ENCODE data around the gene GFM1.
A peak's percentile ranks its signal among the peaks of the same experiment; 100 is the strongest.

Gene GFM1

GRCh38 chr3:158644345-158644908, at the start of gene GFM1:
GFM1 (plus strand) TSS chr3:158644527; CDS start chr3:158644635, 108 bp downstream.
- peak; percentile 94 for DNase-seq (ENCODE audit: low read depth)

GRCh38 chr3:158600787-158601186, 43.5 kb upstream of the GFM1 start:
- no peak for DNase-seq (ENCODE audit: low read depth)

DNA sequence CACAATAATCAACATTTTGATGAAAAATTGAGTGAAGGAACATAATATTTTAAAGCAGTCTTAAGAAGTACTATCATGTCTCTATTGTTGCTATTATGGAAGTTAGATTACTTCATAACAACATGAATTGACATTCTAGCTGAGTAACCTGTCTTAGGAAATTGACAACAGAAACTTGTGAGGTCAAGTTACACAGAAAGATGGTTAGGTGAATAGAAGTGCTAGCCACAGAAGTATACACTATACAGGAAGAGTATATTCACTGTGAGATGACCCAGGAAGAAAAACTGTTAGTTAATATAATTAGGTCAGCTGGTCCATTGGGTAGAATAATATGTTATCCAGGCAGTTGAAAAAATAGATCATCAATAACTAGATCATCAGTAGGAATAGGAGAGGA, 42.1 kb upstream of the GFM1 start:
- DNase-seq (ENCODE audit: low read depth): no peak

DNA sequence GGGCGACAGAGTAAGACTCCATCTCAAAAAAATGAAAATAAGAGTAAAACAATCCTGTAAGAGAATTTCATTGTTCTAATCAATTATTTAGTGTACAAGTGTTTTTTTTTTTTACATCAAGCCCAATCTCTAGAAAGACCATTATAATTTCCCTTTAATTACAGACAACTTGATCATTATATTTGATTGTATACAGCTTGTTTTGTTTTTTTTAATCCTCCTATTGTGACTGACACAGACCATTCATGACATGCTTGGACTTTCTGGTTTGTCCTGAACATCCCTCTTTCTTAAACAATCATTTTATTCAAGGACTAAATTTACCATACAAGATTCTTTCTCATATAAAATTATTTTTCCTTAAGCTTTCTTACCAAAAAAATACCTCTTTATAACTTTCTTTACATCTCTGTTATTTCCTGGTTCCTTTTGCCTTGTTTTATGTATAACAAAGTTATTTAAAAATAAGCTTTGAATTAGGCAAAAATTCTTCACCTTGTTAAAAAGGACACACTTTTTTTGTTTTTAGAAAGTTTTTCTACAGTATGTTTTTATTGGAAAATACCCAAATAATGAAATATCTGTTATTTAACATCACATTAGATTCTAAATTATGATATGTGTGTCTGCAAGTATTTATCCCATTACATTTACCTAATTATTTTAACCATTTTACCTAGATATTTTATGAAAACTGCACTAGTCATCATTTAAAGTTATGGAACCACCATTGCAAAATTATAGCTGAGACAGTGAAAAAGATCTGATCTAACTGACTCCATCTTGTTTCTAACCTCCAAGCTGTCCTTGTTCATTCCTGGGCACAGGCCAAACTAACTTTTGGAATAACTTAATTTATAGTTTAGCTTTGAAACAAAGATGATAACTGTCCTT, 26.1 kb upstream of the GFM1 start:
- DNase-seq (ENCODE audit: low read depth): no peak

- no peak for DNase-seq (ENCODE audit: low read depth)
Observed at GRCh38 chr3:158625881-158626280, 18.4 kb upstream of the GFM1 start.

DNA sequence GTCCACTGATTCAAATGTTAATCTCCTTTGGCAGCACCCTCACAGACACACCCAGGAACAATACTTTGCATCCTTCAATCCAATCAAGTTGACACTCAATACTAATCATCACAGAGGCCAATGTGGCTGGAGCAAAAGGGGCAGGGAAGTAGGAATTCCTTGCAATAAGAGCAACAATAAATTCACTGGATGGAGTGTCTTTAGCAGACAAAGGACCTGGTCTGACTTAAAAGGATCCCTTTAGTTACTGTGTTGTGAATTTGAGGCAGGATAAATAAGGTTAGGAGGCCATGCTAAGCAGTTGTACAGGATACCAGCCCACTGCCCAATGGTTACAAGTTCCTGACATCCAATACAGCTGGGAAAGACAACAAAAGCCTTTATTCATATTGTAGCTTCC, 12.3 kb upstream of the GFM1 start:
- no peak for DNase-seq (ENCODE audit: low read depth)

GRCh38 chr3:158640646-158641045, 3.7 kb upstream of the GFM1 start:
- no peak for DNase-seq (ENCODE audit: low read depth)

- DNase-seq (ENCODE audit: low read depth): no peak
Observed at GRCh38 chr3:158642005-158642404, 2.3 kb upstream of the GFM1 start.

- no peak for DNase-seq (ENCODE audit: low read depth)
Observed at GRCh38 chr3:158642474-158643210, 1.7 kb upstream of the GFM1 start.

GRCh38 chr3:158649791-158650190, 5.5 kb downstream of the GFM1 start:
- DNase-seq (ENCODE audit: low read depth): no peak

- no peak for DNase-seq (ENCODE audit: low read depth)
Observed at GRCh38 chr3:158651192-158651591, 6.9 kb downstream of the GFM1 start.

DNA sequence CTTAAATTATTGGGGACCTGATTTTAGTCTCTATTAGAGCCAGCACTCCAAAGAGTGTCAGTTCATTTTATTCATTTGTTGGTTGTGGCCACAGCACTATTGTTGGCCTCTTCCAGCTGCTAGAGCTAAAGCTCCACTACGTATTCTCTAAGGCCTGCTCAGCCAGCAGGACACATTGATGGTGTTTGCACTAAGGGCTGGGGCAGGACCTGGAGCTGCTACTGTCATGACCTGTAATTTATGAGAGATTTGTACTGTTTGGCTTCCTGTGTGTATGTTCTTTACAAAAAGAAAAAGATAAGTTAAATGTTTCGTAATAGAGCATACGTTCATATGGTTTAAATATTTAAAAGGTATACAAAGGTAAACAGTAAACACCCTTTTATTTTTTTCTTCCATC, 8.1 kb downstream of the GFM1 start:
- DNase-seq (ENCODE audit: low read depth): peak; percentile 53

GRCh38 chr3:158658889-158659288, 14.6 kb downstream of the GFM1 start:
- DNase-seq (ENCODE audit: low read depth): no peak

- DNase-seq (ENCODE audit: low read depth): peak; percentile 69
Observed at GRCh38 chr3:158659454-158660237, 15.3 kb downstream of the GFM1 start.

GRCh38 chr3:158660711-158661110, 16.4 kb downstream of the GFM1 start:
- no peak for DNase-seq (ENCODE audit: low read depth)

DNA sequence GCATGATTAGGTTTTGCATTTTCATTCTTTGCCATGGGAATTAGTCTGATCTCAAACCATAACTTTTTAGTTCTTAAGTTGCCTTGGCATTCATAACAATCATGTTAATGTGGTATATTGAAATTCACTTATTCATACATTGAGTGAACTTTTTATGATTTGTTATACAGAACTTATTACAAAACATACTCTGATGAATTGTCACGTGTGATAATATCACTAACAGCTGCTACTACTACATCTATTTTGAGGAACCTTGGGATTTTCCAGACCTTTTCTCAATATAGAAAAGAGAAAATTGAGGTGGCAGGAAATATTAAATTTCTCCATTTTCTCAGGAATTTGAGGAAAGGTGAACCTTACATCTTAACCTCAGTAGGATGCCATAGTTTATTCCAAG, 18.9 kb downstream of the GFM1 start:
- no peak for DNase-seq (ENCODE audit: low read depth)

DNA sequence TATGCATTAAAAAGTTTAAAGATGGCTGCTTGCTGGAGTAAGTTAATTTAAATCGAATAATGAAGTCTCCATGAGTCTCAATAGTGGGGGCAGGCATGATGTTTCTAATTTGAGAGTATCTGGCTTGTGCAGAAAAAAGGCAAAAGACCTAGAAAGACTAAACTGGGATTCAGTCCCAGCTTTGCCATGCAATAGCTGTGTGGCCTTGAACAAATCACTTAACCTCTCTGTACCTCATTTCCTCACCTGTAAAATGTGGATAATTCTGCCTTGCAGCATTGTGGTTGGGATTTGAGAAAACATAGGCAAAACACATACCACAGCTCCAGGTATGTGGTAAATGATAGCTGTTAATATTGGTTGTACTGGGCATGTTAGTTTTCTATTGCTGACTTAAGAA, 19.5 kb downstream of the GFM1 start:
- no peak for DNase-seq (ENCODE audit: low read depth)

- no peak for DNase-seq (ENCODE audit: low read depth)
Observed at GRCh38 chr3:158666416-158666815, 22.1 kb downstream of the GFM1 start.

GRCh38 chr3:158668506-158668905, 24.2 kb downstream of the GFM1 start:
- peak; percentile 65 for DNase-seq (ENCODE audit: low read depth)

DNA sequence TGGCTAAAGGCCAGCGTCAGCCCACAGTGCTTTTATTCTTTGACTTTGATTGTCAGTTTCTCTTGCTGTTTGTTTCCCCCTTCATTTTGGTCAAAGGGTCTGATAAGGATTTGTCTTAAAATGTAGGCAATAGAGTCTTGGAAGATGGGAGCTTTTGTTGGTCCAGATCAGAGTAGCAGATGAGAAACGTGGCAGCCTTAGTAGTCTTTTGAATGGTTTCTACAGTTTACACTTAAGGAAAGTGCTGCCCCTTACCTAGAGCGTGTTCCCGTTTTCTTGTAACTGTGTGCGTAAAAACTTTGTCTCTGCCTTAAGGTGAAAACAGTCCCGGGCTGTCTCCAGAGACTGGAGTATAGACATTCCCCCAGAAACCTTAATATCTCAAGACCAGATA, 27.5 kb downstream of the GFM1 start:
- peak; percentile 10 for DNase-seq (ENCODE audit: low read depth)

DNA sequence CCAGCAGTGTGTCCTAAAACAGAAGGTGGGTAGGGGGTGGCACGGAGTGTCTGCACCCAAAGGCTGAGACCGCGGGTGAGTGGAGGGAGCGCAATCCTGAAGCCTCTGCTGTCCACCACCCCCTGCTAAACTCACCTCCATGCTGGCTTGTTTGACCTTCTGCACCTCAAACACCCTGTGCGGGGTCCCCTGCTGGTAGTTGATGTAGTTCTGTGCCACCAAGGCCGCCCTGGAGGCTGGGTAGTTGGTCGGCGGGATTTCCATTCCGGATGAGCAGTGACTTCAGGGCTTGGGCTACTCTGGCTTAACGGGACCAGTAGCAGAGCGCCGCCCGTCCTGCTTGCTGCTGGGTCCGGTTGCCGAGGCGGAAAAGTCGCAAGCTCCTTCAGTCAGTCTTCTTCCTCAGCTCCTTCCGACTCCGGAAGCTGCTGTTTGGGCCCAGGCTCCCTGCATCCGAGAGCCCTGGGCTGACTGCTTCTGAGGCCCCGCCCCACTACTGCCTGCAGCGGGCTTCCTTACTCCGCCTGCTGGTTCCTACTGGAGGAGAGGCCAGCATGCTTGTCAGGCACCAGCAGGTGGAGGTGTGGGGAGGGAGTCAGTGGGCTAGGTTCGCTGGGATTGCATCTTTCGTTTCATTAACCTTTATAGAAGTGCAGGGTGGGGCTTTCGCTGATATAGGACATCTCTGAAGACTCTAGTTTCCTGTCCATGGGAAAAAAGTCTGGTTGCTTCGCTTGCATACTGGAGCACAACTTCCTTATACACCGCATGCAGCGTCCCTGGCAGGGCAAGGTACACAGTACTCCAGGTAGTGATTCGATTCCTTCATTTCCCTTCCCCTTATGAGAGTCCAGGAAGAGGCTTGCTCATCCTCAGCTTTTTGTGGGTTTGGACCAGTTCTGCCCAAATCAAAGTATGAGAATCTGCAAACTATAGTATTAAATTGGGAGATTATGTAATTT, 28.2 kb downstream of the GFM1 start, which contains the start of gene LXN:
Gene LXN, minus strand, starts transcription at position 434 of the 962 bp plus-strand sequence. Its CDS starts 170 bp downstream, at position 264.
- DNase-seq (ENCODE audit: low read depth): peak; percentile 83
